DOHH2 (cell line): ENCODE results near the gene ZNF136.

Experiments used
- CTCF ChIP-seq: fragments of 200-600 bp; sonication (generic); IDR thresholded peaks from one replicate; pipeline ENCODE4 v1.5.1; 2014; ENCODE audit warnings: antibody characterized with exemption, mild to moderate bottlenecking, low read depth, low read length; ENCODE audit not compliant: poor library complexity, severe bottlenecking
- EZH2phosphoT487 ChIP-seq: fragments of 200-600 bp; sonication (generic); IDR thresholded peaks from 2 replicates; pipeline ENCODE4 v1.6.1; 2017; ENCODE audit warnings: borderline replicate concordance, mild to moderate bottlenecking, antibody characterized with exemption, low read length, moderate library complexity, mixed read lengths

- TF ChIP-seq CTCF (no peak), EZH2phosphoT487 (no peak)
Measured at GRCh38 chr19:12139269-12139668, 23.6 kb upstream of the ZNF136 start.
